Neutrophil (primary cell): ENCODE results near the gene CD28.

Experiments used
- H3K27ac ChIP-seq: fragments of 200-600 bp; sonication (generic); 2 replicates; pipeline ENCODE4 v1.5.1; 2016; ENCODE audit warnings: mild to moderate bottlenecking, moderate library complexity
- H3K27me3 ChIP-seq: fragments of 200-600 bp; sonication (generic); 2 replicates; pipeline ENCODE4 v1.6.0; 2016; ENCODE audit warnings: mild to moderate bottlenecking
- H3K36me3 ChIP-seq: fragments of 200-600 bp; sonication (generic); 2 replicates; pipeline ENCODE4 v1.5.1; 2017
- H3K4me1 ChIP-seq, 2 experiments: fragments of 200-600 bp in 1 of 2; sonication (generic) in 1 of 2; 1 replicate in 1 of 2; 2 replicates in 1 of 2; pipeline versions ENCODE4 v1.5.1 to v1.6.1; 2013 to 2016; ENCODE audit warnings: low read depth in 1 of 2, low read length in 1 of 2, mild to moderate bottlenecking in 1 of 2, moderate library complexity in 1 of 2; ENCODE audit not compliant: control insufficient read depth in 1 of 2, insufficient read depth in 1 of 2
- H3K4me3 ChIP-seq, 2 experiments: fragments of 200-600 bp in 1 of 2; sonication (generic) in 1 of 2; 1 replicate in 1 of 2; 2 replicates in 1 of 2; pipeline ENCODE4 v1.5.1; 2013 to 2016; ENCODE audit warnings: low read depth in 1 of 2, low read length in 1 of 2, mild to moderate bottlenecking in 1 of 2, moderate library complexity in 1 of 2
- H3K9me3 ChIP-seq: fragments of 200-600 bp; sonication (generic); 2 replicates; pipeline ENCODE4 v1.5.1; 2016
- TF ChIP-seq, protein P1 (sequence below): fragments of 200-600 bp; sonication (generic); IDR thresholded peaks from 2 replicates; pipeline ENCODE4 v1.5.1; 2016; ENCODE audit warnings: antibody characterized with exemption

CD28 gene

DNA sequence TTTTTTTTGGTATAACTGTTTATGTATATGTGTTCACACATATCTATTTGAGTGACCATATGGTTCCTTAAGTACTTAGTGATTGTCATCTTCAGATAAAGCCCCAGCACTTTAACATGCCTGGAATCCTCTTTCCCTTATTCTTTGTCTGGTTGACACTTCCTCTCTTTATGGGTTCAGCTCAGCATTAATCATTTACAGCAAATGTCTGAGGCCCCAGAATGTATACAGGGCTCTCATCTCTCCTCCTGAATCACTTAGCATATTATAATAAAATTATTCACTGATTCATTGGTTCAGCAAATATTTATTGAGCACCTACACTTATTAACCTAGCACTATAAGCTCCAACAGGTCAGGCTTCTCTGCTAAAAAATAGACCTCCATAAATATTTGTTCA lies 43.5 kb upstream of the CD28 start:
- H3K4me3 ChIP-seq = no peak overlapping the region
- H3K4me1 ChIP-seq = peaks cover 4 to 6% of the 10 kb centered on the region in 2 experiments
- TF ChIP-seq, protein P1, sequence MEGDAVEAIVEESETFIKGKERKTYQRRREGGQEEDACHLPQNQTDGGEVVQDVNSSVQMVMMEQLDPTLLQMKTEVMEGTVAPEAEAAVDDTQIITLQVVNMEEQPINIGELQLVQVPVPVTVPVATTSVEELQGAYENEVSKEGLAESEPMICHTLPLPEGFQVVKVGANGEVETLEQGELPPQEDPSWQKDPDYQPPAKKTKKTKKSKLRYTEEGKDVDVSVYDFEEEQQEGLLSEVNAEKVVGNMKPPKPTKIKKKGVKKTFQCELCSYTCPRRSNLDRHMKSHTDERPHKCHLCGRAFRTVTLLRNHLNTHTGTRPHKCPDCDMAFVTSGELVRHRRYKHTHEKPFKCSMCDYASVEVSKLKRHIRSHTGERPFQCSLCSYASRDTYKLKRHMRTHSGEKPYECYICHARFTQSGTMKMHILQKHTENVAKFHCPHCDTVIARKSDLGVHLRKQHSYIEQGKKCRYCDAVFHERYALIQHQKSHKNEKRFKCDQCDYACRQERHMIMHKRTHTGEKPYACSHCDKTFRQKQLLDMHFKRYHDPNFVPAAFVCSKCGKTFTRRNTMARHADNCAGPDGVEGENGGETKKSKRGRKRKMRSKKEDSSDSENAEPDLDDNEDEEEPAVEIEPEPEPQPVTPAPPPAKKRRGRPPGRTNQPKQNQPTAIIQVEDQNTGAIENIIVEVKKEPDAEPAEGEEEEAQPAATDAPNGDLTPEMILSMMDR = no peak
- H3K27ac ChIP-seq = no peak overlapping the region
- no peaks in the 10 kb centered on the region for H3K36me3 ChIP-seq
- H3K27me3 ChIP-seq = no peaks in the 10 kb centered on the region
- H3K9me3 ChIP-seq = no peaks in the 10 kb centered on the region

DNA sequence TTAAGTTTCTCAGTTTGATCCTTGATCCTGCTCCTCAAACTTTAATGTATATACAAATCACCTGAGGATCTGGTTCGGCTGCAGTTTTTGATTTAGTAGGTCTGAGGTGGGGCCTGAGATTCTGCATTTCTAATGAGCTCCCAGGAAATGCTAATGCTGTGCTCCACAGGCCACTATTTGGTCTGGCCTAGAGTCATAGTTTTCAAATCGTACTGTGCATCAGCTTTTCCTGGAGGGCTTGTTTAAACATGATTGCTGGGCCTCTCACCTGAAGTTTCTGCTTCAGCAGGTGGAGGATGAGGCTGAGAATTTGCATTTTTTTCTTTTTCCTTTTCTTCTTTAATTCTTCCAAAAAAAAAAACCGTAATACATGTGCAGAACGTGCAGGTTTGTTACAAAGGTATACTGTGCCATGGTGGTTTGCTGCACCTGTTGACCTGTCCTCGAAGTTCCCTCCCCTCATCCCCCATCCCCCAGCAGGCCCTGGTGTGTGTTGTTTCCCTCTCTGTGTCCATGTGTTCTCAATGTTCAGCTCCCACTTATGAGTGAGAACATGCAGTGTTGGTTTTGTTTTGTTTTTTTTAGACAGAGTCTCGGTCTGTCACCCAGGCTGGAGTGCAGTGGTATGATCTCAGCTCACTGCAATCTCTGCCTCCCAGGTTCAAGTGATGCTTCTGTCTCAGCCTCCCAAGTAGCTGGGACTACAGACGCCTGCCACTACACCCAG lies 42.2 kb upstream of the CD28 start:
- Histone ChIP-seq H3K27me3 (no peaks in the 10 kb centered on the region), H3K9me3 (no peaks in the 10 kb centered on the region), H3K4me1 (no peaks in the 10 kb centered on the region), H3K36me3 (no peaks in the 10 kb centered on the region), H3K4me3 (no peak overlapping the region), H3K27ac (no peak overlapping the region)
- TF ChIP-seq, protein P1 = no peak

- TF ChIP-seq, protein P1 = no peak
- Histone ChIP-seq H3K4me3 (no peak overlapping the region), H3K27me3 (no peaks in the 10 kb centered on the region), H3K4me1 (no peaks in the 10 kb centered on the region), H3K36me3 (no peaks in the 10 kb centered on the region), H3K9me3 (no peaks in the 10 kb centered on the region), H3K27ac (no peak overlapping the region)
Measured at GRCh38 chr2:203667838-203668237, 38.6 kb upstream of the CD28 start.

- Histone ChIP-seq H3K9me3 (no peaks in the 10 kb centered on the region), H3K27ac (no peak overlapping the region), H3K36me3 (no peaks in the 10 kb centered on the region), H3K27me3 (no peaks in the 10 kb centered on the region), H3K4me1 (no peaks in the 10 kb centered on the region), H3K4me3 (no peak overlapping the region)
- TF ChIP-seq, protein P1 = no peak
Measured at GRCh38 chr2:203669820-203670219, 36.6 kb upstream of the CD28 start.

DNA sequence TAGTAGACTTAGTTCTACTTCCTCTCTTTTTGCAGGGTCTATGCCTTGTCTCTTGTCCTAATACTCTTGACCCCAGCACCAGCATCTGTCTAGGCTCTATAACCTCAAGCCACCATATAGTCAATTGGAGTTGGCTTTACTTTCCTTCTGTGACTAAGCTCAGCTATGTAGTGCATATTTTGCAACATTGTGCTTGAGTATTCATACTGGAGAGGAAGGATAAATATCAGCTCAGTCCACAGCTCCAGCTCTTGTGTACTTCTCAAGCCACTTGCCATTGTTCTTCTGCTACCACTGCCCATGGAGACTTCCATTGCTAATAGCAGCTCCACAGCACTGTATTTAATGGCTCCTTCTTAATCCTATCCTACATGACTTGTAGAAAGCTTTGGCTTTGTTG lies 35.5 kb upstream of the CD28 start:
- TF ChIP-seq, protein P1 = no peak
- H3K4me3 ChIP-seq = no peak overlapping the region
- H3K4me1 ChIP-seq = no peaks in the 10 kb centered on the region
- no peaks in the 10 kb centered on the region for H3K36me3 ChIP-seq
- H3K27ac ChIP-seq = no peak overlapping the region
- H3K9me3 ChIP-seq = no peaks in the 10 kb centered on the region
- H3K27me3 ChIP-seq = no peaks in the 10 kb centered on the region
